Measurements from ENCODE around the gene ZBED1.

DNA sequence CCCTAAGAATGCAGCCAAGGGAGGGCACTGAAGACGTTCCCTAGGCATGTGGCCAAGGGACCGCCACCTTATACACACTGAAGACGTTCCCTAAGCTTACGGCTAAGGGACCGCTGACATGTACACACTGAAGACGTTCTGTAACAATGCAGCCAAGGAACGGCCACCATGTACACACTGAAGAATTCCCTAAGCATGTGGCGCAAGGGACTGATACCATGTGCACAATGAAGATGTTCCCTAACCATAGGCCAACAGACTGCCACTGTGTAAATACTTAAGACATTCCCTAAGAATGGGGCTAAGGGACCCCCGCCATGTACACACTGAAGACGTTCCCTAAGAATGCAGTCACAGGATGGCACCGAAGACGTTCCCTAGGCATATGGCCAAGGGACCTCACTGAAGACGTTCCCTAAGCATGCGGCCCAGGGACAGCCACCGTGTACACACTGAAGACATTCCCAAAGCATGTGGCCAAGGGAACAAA, 36.1 kb downstream of the ZBED1 start:
- no peak for TF ChIP-seq EZH2 (IDR thresholded peaks at IDR 0.05; ENCODE audit: borderline replicate concordance, low read length)
- TF ChIP-seq, protein P1, sequence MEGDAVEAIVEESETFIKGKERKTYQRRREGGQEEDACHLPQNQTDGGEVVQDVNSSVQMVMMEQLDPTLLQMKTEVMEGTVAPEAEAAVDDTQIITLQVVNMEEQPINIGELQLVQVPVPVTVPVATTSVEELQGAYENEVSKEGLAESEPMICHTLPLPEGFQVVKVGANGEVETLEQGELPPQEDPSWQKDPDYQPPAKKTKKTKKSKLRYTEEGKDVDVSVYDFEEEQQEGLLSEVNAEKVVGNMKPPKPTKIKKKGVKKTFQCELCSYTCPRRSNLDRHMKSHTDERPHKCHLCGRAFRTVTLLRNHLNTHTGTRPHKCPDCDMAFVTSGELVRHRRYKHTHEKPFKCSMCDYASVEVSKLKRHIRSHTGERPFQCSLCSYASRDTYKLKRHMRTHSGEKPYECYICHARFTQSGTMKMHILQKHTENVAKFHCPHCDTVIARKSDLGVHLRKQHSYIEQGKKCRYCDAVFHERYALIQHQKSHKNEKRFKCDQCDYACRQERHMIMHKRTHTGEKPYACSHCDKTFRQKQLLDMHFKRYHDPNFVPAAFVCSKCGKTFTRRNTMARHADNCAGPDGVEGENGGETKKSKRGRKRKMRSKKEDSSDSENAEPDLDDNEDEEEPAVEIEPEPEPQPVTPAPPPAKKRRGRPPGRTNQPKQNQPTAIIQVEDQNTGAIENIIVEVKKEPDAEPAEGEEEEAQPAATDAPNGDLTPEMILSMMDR (IDR thresholded peaks at IDR 0.05; ENCODE audit: low read length): no peak

Data from OCI-LY1 (cell line).